HG03469 (cell line): ENCODE measurements around the gene RNF217.
"Not testable (repeated sequence)": the region's sequence is repeated elsewhere in the genome, so short reads cannot be mapped to it uniquely, and the experiment has no call there.

Experiments
- ATAC-seq: cut with Tn5 transposase; IDR thresholded peaks from one replicate; pipeline ENCODE4 v1.9.1; 2021; ENCODE audit warnings: mild to moderate bottlenecking, moderate library complexity, moderate number of reproducible peaks; ENCODE audit not compliant: unreplicated experiment

The RNF217 gene

DNA sequence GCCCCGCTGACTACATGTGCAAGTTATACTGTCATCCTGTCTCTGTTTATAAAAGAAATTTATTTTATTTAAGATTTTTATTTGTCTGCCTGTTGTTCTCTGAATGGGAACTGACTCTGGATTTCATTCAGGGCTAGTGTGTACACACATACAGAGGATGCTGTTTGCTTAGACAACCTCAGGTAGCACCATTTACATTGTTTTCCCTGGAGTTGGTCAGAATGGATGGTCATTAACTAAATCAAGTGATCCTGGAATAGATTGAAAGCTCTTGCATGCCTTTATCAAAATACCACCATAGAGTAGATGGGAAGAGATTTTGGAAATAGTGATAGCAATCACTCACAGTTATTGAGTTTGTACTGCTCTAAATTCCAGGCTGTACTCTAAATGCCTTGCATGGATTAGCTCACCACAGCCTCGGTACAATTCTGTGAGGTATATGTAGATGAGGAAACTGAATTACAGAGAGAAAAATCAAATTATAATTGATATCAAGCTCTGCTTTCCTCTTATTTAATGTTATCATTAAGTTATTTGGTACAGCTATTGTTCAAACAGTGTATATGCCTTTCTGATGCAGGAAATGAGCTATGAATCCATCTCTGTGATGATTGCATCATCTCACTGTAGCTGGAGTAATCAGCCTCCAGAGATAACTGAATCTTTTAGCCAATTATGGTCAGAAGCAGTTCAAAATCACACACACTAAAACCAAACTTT is 51.9 kb downstream of the RNF217 start:
- no peak for ATAC-seq

DNA sequence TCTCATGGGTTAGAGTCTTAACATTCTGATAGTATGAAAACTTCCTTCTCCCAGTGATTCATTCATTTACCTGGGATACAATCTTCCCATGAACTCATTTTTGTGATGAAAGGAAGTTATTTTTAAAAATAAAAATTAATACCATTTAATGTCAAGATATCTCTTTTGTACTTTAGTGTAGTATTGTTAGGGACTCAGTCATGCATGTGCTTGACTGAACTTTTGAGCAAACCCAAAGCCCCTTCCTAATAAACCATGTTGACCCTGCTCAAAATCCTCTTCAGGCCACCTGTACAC is 52.4 kb downstream of the RNF217 start:
- no peak for ATAC-seq

DNA sequence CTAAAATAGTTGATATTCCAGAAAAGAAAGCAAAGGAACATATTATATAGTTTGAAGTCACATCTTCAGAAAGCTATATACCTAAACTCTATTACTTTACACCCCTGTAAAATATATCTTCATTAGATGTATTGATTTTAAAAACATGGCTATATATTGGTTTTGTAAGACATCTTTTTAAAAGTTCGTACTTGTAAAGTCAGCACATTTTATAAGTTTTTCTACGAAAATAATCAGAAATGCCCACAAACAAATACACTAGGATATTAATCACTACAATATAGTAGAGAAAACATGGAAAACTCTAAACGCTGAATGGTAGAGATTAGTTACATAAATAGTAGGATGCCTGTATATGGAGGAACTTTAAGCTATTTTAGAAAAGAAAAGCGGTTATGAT is 52.9 kb downstream of the RNF217 start:
- ATAC-seq, result no peak

DNA sequence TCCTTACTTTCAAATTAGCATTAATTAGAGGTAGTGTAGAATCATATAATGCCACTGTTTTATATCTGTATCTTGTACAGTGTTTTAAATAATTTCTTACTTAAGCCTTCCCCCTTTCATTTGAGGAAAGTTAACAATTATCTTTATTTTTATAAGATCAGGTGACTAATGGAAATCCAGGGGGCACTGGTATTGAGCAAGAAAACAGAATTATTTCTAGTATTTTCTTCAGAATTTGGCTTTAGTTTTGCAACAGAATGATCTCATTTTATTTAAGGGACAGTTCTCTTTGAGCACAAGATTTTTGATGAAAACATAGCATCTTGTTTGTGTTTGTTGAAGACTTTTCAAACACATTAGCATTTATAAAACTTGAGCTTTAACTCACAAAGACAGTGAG is 55.9 kb downstream of the RNF217 start:
- ATAC-seq, result no peak

DNA sequence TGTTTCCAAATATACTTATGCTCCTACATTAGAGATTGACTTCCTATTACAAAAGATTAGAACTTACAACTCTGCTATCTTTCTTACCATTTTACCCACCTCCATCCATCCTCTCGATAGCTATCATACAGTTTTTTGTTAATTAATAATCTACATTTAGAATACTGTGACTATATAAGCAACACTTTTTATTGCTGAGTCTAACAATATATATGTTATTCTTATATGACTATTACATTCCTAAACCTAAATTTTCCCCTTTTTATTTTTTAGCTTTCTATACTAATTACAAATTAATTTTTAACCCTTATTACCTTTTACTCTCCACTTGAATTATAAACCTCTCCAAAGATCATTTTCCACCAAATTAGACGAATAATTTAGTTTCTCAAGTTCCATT is 57.0 kb downstream of the RNF217 start:
- ATAC-seq, result no peak

DNA sequence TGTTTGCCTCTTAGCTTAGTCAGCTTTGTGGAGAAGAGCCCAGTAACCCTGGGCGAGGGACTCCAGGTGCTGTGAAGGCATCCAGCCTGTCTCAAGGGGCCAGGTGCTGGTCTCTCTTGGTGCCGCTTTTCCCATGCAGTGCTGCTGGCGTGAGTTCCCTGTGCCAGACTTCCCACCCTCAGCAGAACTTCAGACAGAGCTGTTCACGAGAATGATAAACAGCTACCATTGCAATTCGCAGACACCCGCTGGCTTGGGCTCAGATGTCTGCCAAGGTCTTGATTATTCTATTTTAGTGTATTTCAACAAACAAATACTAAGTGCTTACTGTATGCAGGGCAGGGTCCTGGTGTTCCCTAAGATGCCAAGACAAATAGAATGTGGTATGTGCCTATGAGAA is 57.7 kb downstream of the RNF217 start:
- ATAC-seq, result no peak

DNA sequence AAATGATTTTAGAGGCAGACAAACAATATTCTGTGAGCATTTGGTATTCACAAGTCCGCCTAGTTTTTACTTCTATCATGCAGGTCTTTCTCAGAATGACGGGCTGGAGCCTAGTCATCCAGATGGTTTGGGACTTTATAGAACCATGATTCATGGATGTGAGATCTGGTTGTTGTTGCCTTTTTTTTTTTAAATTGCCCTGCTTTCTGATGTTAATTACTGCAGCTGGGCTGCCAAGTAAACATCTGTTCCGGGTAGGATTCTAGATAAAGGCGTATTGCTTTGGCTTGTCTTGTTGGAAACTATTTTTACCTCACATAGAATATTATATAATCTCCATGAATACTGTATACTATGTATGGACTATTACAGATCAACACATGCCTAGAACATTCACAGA is 58.1 kb downstream of the RNF217 start:
- ATAC-seq, result no peak

DNA sequence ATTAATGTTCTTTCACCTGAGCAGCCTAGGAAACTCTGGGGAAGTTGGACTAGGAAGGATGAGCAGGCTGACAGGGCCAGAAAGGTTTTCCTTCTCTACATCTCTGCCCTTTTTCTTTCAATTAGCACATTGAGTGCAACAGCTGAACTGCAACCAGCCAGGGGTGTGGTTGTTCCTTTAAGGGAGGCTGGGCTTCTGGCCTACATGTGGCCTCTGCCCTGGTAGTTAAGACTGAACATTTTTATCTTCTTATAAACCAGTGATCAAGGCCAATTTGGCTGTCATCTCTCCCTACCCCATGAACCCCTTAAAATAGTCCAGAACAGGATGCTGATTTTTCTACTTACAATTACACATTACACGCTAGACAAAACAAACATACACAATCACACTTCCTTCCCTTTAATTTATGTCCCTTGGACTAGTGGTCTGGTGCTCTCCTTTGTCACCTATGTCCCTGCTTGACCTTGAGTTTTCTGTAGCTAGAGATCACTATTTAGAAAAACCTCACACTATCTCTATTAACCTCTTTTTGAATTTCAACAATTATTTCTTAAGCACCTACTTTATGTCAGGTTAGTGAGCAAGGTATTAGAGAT is 60.3 kb downstream of the RNF217 start:
- no peak for ATAC-seq

DNA sequence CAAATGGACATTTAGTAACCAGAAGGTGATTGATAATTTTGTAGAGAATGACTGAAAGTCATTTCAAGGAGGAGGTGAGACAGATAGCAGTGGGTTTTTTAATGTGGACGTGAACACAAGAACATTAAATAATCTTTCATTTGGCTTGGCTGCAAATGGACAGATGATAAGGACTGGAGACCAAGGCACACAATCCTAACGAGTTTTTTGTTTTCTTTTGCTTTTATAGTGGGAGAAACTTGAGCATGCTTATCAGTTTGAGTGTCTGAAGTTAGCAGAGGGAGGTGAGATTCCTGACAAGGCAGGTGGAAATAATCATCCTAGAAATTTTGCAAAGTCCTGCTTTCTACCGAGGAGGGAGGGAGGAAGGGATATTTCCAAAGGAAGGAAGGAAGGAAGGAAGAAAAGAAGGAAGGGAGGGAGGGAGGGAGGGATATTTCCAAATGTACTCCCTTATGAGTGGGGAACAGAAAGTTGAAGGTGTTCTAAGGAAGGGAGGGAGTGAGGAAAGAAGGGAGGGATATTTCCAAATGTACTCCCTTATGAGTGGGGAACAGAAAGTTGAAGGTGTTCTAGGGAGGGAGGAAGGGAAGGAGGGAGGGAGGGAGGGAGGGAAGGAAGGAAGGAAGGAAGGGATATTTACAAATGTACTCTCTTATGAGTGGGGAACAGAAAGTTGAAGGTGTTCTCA is 63.1 kb downstream of the RNF217 start:
- ATAC-seq, result no peak

DNA sequence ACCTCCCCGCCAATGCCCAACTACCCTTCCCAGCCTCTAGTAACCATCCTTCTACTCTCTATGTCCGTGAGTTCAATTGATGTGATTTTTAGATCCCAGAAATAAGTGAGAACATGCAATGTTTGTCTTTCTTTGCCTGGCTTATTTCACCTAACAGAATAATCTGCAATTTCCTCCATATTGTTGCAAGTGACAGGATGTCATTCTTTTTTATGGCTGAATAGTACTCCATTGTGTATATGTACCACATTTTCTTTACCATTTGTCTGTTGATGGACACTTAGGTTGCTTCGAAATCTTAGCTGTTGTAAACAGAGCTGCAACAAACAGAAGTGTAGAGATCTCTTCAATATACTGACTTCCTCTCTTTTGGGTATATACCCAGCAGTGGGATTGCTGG is 65.0 kb downstream of the RNF217 start:
- no peak for ATAC-seq

DNA sequence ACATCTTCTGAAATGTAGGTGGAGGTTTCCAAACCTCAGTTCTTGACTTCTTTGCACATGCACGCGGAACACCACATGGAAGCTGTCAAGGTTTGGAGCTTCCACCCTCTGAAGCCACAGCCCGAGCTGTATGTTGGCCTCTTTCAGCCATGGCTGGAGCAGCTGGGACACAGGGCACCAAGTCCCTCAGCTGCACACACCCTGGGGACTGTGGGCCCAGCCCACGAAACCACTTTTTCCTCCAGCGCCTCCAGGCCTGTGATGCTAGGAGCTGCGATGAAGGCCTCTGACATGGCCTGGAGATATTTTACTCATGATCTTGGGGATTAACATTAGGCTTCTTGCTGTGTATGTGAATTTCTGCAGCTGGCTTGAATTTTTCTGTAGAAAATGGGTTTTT is 68.7 kb downstream of the RNF217 start:
- no peak for ATAC-seq

DNA sequence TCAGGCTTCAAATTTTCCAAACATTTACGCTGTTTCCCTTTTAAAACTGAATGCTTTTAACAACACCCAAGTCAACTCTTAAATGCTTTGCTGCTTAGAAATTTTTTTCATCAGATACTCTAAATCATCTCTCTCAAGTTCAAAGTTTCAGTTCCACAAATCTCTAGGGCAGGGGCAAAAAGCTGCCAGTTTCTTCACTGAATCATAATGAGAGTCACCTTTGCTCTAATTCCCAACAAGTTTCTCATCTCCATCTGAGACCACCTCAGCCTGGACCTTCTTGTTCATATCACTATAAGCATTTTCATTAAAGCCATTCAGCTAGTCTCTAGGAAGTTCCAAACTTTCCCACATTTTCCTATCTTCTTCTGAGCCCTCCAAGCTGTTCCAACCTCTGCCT is 69.1 kb downstream of the RNF217 start:
- no peak for ATAC-seq

DNA sequence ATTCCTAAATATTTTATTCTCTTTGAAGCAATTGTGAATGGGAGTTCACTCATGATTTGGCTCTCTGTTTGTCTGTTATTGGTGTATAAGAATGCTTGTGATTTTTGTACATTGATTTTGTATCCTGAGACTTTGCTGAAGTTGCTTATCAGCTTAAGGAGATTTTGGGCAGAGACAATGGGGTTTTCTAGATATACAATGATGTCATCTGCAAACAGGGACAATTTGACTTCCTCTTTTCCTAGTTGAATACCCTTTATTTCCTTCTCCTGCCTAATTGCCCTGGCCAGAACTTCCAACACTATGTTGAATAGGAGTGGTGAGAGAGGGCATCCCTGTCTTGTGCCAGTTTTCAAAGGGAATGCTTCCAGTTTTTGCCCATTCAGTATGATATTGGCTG is 72.7 kb downstream of the RNF217 start:
- ATAC-seq, result not testable (repeated sequence)

DNA sequence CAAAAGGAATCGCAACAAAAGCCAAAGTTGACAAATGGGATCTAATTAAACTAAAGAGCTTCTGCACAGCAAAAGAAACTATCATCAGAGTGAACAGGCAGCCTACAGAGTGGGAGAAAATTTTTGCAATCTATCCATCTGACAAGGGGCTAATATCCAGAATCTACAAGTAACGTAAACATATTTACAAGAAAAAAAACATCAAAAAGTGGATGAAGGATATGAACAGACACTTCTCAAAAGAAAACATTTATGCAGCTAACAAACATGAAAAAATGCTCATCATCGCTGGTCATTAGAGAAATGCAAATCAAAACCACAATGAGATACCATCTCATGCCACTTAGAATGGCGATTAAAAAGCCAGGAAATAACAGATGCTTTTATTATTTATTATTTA is 74.2 kb downstream of the RNF217 start:
- not testable (repeated sequence) for ATAC-seq

DNA sequence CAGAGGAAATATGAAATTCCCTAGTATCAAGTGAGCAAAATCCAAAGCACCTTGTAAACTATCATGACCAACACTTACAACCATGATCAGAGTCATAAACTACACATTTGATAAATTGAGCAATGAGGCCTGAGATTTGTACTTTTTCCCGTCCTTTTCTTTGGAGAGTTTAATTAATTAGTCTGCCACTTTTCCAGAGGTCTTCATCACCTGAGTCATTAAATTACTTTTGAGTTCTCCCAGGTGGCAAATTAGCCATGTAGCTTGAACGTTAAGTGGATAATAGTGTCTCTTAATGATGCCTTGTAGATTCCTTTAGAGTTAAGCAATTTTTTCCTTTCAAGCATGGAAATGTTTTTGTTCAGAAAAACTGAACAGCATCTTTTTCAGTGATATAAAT is 75.6 kb downstream of the RNF217 start:
- ATAC-seq, result no peak

DNA sequence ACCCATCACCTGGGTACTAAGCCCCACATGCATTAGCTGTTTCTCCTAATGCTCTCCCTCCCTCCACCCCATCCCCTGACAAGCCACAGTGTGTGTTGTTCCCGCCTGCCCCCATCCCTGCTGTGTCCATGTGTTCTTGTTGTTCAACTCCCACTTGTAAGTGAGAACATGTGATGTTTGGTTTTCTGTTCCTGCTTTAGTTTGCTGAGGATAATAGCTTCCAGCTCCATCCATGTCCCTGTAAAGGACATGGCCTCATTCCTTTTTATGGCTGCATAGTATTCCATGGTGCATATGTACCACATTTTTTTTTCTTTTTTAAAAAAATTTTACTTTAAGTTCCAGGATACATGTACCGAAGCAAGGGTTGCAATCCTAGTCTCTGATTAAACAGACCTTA is 76.7 kb downstream of the RNF217 start:
- ATAC-seq, result no peak

DNA sequence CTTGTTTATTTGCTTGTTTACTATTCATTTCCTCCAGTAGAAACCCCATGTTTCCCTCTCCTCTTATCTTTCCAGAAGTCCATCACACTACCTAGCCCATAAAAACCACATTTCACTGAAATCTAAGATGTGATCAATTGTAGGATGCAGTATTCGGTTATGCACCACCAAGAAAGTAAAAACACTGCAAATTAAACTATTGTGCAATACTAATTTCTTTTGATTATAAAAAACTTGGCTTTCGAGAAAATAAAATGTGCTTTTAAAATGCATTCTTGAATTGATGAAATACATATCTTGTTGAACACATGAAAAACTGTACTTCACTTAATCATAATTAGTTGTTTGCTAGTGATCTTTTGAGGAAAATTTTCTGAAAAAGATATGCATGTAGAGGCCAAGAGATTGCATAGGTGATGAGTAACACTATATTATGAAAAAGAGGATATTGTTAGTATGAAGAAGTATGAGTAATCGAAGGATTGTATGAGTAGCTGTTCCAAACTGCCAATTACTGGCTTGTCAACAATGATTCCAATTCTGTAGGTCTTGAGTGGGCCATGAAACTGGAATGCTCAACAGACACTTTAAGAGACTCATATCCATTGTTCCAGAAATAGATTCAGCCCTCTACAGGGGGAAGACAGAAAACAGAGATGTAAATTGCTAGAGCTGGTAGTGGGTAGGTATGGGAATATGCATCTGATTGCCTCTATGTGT is 79.7 kb downstream of the RNF217 start:
- no peak for ATAC-seq

DNA sequence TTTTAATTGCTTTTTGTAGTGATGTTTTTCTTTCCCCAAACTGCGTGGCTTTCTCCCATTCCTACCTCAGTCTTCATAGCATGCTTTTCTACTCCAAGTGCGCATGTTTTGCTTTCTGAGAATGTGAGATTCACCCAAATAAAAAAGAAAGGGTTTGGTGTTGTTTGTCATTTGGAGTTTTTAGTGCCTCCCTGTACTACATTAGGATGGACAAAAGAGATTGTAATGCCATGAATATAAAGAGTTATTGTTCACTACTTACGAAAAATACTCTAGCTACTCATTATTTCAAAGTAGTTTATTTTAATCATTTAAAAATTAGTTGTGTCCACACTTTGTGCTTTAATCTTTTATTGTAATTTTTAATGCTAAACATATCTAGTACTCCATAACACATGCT is 81.8 kb downstream of the RNF217 start:
- ATAC-seq, result no peak

DNA sequence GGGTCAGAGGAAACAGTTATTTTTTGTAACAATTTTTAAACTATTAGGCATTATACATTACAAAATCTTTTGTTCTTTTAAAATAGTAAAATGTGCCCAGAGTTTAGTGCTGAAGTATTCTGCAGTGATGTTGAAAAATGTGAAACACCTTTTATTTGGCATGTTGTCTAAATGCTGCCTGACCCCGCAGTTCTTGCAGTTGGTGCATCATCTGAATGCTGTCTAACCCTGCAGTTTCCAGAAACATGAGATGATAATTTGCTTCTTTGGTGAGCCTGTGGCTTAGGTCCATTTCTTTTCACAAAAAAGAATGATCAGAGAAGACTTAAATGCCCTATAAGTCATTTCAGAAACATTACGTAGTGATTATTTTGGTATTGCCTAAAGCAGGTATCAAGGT is 82.4 kb downstream of the RNF217 start:
- no peak for ATAC-seq

DNA sequence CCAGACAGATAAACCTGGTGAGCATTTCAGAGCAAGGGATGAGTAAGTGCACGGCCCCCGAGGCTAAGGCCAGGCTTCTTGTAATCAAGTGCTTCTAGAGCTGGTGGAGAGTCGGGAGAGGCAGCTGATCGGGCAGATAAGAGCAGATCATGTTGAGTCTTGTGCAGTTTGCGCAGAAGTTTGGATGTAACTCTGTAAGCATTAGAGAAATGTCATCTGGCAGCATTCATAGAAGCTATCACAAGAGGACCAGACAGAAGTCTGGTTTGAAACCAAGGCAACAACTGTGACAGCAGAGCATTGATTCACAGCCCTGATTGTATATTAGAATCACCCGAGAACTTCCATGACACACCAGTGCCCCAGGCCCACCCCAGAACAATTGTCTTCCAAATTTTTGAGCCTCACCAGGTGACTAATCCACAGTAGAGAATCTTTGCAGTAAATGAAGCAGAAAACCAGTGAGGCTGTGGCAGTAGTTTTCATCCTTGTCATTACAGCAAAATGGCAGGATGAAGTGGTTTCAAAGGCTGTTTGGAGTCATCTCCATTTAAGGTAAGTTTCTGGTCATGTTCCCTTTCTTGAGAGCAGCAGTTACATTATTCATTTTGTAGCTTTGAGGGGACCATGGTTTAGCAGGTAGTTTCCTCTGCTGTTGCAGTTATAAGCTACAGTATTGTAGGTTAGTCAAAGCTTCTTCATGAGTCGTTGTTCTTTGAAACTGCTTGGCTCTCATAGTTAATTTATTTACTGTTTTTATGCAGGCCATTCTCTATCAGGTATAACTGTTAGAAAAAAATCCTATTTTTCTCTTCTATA is 84.1 kb downstream of the RNF217 start:
- no peak for ATAC-seq

DNA sequence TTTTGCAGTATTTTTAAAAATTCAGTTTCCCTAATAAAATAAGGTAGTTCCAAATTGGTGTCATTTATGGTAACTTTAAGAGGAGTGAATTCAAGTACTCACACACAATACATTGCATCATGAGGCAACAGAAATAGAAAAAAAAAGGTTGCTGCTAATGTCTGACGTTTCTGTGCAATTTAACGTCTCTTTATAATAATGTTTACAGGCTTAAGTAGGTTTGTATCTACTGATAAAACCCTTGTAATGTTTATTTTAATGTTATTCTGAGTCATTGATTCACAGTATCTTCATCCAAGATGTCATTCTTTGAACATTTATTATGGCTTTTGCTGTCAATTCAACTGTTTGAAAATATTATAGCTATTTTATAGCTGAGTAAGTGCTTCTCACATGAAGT is 86.0 kb downstream of the RNF217 start:
- no peak for ATAC-seq
